ENCODE measurements around the gene KCNAB1.
A peak's percentile ranks its signal among the peaks of the same experiment; 100 is the strongest.

Gene KCNAB1

DNA sequence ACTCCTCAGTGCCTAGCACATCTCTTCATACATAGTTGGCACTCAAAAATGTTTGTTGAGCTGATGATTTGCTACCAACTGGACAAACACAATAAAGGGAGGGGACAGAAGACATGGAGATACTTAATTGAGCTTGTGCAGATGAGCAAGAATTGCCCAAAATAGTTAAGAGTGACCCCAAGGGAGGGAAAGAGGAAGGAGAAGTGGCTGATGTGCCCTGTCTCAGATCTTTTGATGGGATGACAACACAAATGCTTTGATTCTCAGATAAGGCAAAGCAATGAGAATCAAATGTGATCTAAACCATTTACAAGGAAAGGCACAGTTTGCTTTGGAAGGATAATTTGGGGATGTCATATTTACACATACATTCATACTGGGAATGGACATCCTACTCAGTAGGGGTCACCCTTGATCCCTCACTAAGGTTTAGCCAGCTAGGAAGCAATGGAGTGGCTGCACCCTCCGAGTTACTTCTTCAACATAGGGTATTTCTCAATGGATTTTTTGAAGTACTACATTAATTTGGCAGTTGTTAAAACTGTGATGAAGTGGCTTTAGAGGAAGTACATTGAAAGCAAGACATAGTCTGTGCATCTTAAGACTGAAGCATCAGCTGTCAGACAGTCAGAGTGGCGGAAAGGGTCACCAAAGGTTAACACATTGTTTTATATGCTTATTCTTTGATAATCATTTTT, 456.4 kb downstream of the KCNAB1 start:
- H3K4me3 ChIP-seq, result no peak overlapping the region
- intact Hi-C loops (cut with DNase I; ENCODE audit: low total_unique reads), result no loop called here
- H3K27me3 ChIP-seq, result no peaks in the 10 kb centered on the region
- no peaks in the 10 kb centered on the region for H3K9me3 ChIP-seq
- TF ChIP-seq CTCF (IDR thresholded peaks at IDR 0.05), result no peak
- H3K27ac ChIP-seq, result no peak overlapping the region
- no peak for DNase-seq
- H3K4me1 ChIP-seq, result no peaks in the 10 kb centered on the region
- no peaks in the 10 kb centered on the region for H3K36me3 ChIP-seq

- no peak overlapping the region for H3K27ac ChIP-seq
- no peak for DNase-seq
- no peaks in the 10 kb centered on the region for H3K27me3 ChIP-seq
- H3K4me3 ChIP-seq, result no peak overlapping the region
- no peaks in the 10 kb centered on the region for H3K9me3 ChIP-seq
- intact Hi-C loops (cut with DNase I; ENCODE audit: low total_unique reads), result no loop called here
- no peak for TF ChIP-seq CTCF (IDR thresholded peaks at IDR 0.05)
- H3K4me1 ChIP-seq, result no peaks in the 10 kb centered on the region
- H3K36me3 ChIP-seq, result no peaks in the 10 kb centered on the region
Measured at GRCh38 chr3:156577736-156578135, 457.4 kb downstream of the KCNAB1 start.

DNA sequence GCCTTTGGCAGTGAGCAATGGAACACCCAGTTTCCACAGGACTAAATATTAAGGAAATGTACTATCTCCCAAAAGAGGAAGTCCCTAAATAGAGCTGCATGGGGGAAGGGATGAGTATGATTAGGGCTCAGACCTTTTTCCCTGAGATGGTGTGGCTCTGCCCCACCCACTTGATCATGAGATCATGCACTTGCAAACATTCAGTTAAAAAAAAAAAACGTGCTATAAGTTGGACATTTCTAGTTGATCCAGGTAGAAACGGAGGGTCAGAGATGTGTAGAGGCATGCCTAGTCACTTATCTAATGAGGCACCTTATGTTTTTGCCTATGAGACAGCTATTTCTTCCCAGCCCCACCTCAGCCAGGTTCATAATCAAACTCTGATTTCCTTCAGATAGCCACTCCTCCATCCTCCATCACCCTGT, 459.1 kb downstream of the KCNAB1 start:
- intact Hi-C loops (cut with DNase I; ENCODE audit: low total_unique reads), result no loop called here
- TF ChIP-seq CTCF (IDR thresholded peaks at IDR 0.05), result no peak
- H3K27me3 ChIP-seq, result no peaks in the 10 kb centered on the region
- peak in 1 of 2 donors; percentile 29 for DNase-seq
- H3K4me3 ChIP-seq, result no peak overlapping the region
- no peak overlapping the region for H3K27ac ChIP-seq
- no peaks in the 10 kb centered on the region for H3K9me3 ChIP-seq
- no peaks in the 10 kb centered on the region for H3K36me3 ChIP-seq
- no peaks in the 10 kb centered on the region for H3K4me1 ChIP-seq

DNA sequence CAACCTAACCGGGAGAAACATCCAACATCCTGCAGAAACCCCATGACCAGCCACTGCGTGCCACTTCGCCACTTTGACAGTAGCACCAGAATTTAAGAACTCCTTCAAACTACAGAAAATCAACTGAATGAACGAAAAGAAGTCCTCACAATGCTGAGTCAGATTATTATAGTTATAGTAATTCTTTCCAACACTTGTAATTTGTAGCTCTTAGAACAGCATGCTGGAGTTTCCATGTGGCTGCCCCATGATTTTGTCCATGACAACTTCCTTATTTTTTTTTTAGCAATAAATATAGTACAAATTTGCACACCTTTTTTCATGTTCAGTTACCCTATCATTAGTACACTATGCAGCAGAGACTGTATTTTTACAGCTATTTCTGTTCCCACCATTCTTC, 460.7 kb downstream of the KCNAB1 start:
- DNase-seq, result no peak
- H3K4me1 ChIP-seq, result peaks cover 0 to 3% (median 0%) of the 10 kb centered on the region in 4 donors
- no peaks in the 10 kb centered on the region for H3K36me3 ChIP-seq
- no peak overlapping the region for H3K4me3 ChIP-seq
- H3K9me3 ChIP-seq, result no peaks in the 10 kb centered on the region
- no peak overlapping the region for H3K27ac ChIP-seq
- H3K27me3 ChIP-seq, result no peaks in the 10 kb centered on the region
- intact Hi-C loops (cut with DNase I; ENCODE audit: low total_unique reads), result no loop called here
- no peak for TF ChIP-seq CTCF (IDR thresholded peaks at IDR 0.05)

GRCh38 chr3:156581954-156582353, 461.6 kb downstream of the KCNAB1 start:
- H3K4me3 ChIP-seq, result no peak overlapping the region
- H3K9me3 ChIP-seq, result no peaks in the 10 kb centered on the region
- DNase-seq, result no peak
- no peak overlapping the region for H3K27ac ChIP-seq
- intact Hi-C loops (cut with DNase I; ENCODE audit: low total_unique reads), result no loop called here
- H3K4me1 ChIP-seq, result peaks cover 0 to 6% (median 2%) of the 10 kb centered on the region in 4 donors
- H3K27me3 ChIP-seq, result no peaks in the 10 kb centered on the region
- TF ChIP-seq CTCF (IDR thresholded peaks at IDR 0.05), result no peak
- no peaks in the 10 kb centered on the region for H3K36me3 ChIP-seq

Data from tibial artery (tissue), 4 donors.